Measurements from ENCODE around the gene TRIM74.
"Not testable (repeated sequence)": the region's sequence is repeated elsewhere in the genome, so short reads cannot be mapped to it uniquely, and the experiment has no call there.

Gene TRIM74

DNA sequence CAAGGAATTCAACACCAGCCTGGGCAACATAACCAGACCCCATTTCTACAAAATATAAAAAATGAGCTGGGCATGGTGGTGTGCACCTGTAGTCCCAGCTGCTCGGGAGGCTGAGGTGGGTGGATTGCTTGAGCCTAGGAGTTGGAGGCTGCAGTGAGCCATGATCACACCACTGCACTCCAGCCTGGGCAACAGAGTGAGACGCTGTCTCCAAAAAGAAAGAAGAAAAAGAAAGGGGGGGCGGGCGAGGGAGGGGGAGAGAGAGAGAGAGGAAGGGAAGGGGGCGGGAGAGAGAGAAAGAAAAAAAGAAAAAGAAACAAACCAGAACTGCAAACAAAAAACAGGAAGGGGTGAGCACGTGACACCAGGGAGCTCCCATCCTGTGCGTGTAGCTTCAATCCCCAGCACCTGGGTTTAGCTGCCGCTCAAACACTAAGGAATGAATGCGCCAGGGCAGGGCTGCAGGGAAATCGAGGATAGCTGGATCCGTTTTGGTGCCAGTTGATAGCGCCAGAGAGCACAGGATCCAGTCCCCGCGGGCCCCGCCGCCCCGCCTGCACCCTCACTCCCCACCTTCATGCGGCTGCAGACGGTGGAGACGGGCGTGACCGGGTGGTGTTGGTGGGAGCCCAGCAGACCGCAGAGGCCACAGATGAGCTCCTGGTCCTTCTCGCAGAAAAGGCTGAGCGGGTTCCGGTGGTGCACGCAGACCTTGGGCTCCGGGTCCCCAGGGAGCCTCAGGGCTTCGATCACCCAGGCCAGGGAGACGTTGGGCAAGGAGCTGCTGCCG, 3.9 kb downstream of the TRIM74 start:
- not testable (repeated sequence) for H3K14ac ChIP-seq (ENCODE audit: low read length); H3K4me2 ChIP-seq (ENCODE audit: low read length); H3K23ac ChIP-seq (ENCODE audit: low read length); H3K27ac ChIP-seq (ENCODE audit: low read depth, low read length); H3K36me3 ChIP-seq (ENCODE audit: control insufficient read depth in 1 of 2, insufficient read depth in 2 of 2, low read length in 2 of 2); H2BK5ac ChIP-seq (ENCODE audit: low read depth, low read length, poor library complexity); H3K4me1 ChIP-seq (ENCODE audit: control insufficient read depth in 1 of 2, insufficient read depth in 2 of 2, low read length in 2 of 2); H3K4me3 ChIP-seq (ENCODE audit: low read depth, low read length); H2AK5ac ChIP-seq (ENCODE audit: low read length); H3K79me2 ChIP-seq (ENCODE audit: control insufficient read depth, insufficient read depth, low read length, poor library complexity); DNase-seq; H2BK12ac ChIP-seq (ENCODE audit: low read length); H3K18ac ChIP-seq (ENCODE audit: low read length); H2AFZ ChIP-seq (ENCODE audit: insufficient read depth, low read length, poor library complexity); H3K79me1 ChIP-seq (ENCODE audit: low read length); H4K12ac ChIP-seq (ENCODE audit: low read depth, low read length); H2BK120ac ChIP-seq (ENCODE audit: insufficient read depth, low read length, poor library complexity); H4K91ac ChIP-seq (ENCODE audit: low read depth, low read length); H3K4ac ChIP-seq (ENCODE audit: low read depth, low read length); H3K27me3 ChIP-seq (ENCODE audit: insufficient read depth, low read length); H3K9ac ChIP-seq (ENCODE audit: low read length); H4K8ac ChIP-seq (ENCODE audit: low read depth, low read length); H3K9me3 ChIP-seq (ENCODE audit: insufficient read depth, low read depth, low read length)
- no CpG with 5 or more reads among the region's 31 CpGs for WGBS (ENCODE audit: extremely low coverage, insufficient coverage, insufficient read length)

DNA sequence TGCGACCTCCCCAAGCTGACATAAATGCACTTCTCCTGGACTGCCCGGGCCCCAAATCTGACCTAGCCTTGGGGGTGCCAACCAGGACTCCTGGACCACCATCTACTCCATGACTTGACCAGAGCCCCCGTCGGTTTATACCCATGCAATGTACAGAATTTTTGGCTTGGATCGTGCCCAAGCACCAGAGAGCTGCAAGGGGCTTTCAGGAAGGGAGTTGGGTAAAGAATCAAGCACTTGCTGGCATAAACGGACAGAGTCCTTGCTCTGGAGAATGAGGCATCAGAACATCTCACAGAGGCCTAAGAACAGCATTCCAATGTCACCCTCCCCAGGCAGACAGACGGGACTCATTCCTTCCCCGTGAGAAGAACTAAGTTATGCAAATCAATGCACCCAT, 6.2 kb downstream of the TRIM74 start:
- not testable (repeated sequence) for H4K91ac ChIP-seq (ENCODE audit: low read depth, low read length); H4K12ac ChIP-seq (ENCODE audit: low read depth, low read length); H3K9me3 ChIP-seq (ENCODE audit: insufficient read depth, low read depth, low read length); H3K27ac ChIP-seq (ENCODE audit: low read depth, low read length); H2AK5ac ChIP-seq (ENCODE audit: low read length); H3K4me2 ChIP-seq (ENCODE audit: low read length); H2BK12ac ChIP-seq (ENCODE audit: low read length); H3K36me3 ChIP-seq (ENCODE audit: control insufficient read depth in 1 of 2, insufficient read depth in 2 of 2, low read length in 2 of 2); H3K4ac ChIP-seq (ENCODE audit: low read depth, low read length); H3K18ac ChIP-seq (ENCODE audit: low read length); H3K27me3 ChIP-seq (ENCODE audit: insufficient read depth, low read length); H2BK120ac ChIP-seq (ENCODE audit: insufficient read depth, low read length, poor library complexity); H3K9ac ChIP-seq (ENCODE audit: low read length); H2AFZ ChIP-seq (ENCODE audit: insufficient read depth, low read length, poor library complexity); H4K8ac ChIP-seq (ENCODE audit: low read depth, low read length); H3K14ac ChIP-seq (ENCODE audit: low read length); H3K23ac ChIP-seq (ENCODE audit: low read length); H3K4me1 ChIP-seq (ENCODE audit: control insufficient read depth in 1 of 2, insufficient read depth in 2 of 2, low read length in 2 of 2); H3K79me2 ChIP-seq (ENCODE audit: control insufficient read depth, insufficient read depth, low read length, poor library complexity); H2BK5ac ChIP-seq (ENCODE audit: low read depth, low read length, poor library complexity); H3K79me1 ChIP-seq (ENCODE audit: low read length); H3K4me3 ChIP-seq (ENCODE audit: low read depth, low read length); DNase-seq
- WGBS (ENCODE audit: extremely low coverage, insufficient coverage, insufficient read length) = no CpG with 5 or more reads among the region's 8 CpGs

DNA sequence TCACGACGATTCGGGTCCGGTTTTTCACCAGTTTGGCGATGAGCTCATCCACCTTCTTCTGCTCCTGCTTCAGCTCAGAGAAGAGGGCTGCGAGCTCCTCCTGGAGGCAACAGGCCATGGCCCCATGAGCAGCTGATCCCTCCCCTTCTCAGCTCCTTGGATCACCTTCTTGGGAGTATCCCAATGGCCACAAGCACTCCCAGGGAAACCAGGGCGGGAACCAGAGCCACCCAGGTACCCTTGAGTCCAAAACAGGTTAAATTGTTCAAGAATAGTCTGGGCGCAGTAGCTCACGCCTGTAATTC, 8.0 kb downstream of the TRIM74 start:
- H3K18ac ChIP-seq (ENCODE audit: low read length); H3K14ac ChIP-seq (ENCODE audit: low read length); H3K27me3 ChIP-seq (ENCODE audit: insufficient read depth, low read length); H3K4me1 ChIP-seq (ENCODE audit: control insufficient read depth in 1 of 2, insufficient read depth in 2 of 2, low read length in 2 of 2); H4K8ac ChIP-seq (ENCODE audit: low read depth, low read length); H2AK5ac ChIP-seq (ENCODE audit: low read length); H3K9ac ChIP-seq (ENCODE audit: low read length); H3K4me2 ChIP-seq (ENCODE audit: low read length); DNase-seq; H3K9me3 ChIP-seq (ENCODE audit: insufficient read depth, low read depth, low read length); H2BK120ac ChIP-seq (ENCODE audit: insufficient read depth, low read length, poor library complexity); H2AFZ ChIP-seq (ENCODE audit: insufficient read depth, low read length, poor library complexity); H4K12ac ChIP-seq (ENCODE audit: low read depth, low read length); H3K27ac ChIP-seq (ENCODE audit: low read depth, low read length); H3K79me1 ChIP-seq (ENCODE audit: low read length); H3K4ac ChIP-seq (ENCODE audit: low read depth, low read length); H3K23ac ChIP-seq (ENCODE audit: low read length); H3K79me2 ChIP-seq (ENCODE audit: control insufficient read depth, insufficient read depth, low read length, poor library complexity); H4K91ac ChIP-seq (ENCODE audit: low read depth, low read length); H2BK12ac ChIP-seq (ENCODE audit: low read length); H3K36me3 ChIP-seq (ENCODE audit: control insufficient read depth in 1 of 2, insufficient read depth in 2 of 2, low read length in 2 of 2); H3K4me3 ChIP-seq (ENCODE audit: low read depth, low read length); H2BK5ac ChIP-seq (ENCODE audit: low read depth, low read length, poor library complexity): not testable (repeated sequence)
- no CpG with 5 or more reads among the region's 9 CpGs for WGBS (ENCODE audit: extremely low coverage, insufficient coverage, insufficient read length)

DNA sequence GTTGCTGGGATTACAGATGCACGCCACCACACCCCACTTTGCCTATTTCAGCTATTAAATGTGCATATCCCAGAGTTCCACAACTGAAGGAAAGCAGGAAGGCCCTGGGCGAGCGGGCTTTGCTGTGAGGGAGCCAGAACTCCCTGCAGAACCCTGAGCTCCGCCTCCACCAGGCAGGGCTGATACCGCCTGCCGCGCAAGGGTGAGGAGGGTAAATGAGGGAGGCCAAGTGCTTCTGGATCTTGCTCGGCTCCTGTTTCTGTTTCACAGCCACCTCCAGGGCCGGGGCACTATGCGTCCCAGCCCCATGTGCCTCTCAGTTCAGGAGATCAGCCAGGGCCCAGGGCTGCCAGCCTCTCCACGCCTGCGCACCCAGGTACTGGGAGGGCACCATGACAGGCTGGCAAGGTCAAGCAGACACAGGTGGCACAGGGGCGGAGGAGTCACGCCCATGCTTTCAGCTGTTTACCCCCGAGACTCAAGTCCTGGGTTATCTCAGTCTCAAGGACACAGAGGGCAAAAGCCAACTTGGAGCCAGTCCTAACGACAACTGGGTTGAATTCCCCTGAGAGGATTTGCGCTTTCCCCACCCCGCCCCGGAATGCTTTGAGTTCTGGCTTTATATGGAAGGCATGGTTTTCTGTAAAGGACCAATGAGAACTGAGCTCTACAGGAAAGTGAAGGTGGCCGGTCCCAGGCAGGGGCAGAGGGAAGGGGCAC, 8.5 kb downstream of the TRIM74 start:
- H3K79me2 ChIP-seq (ENCODE audit: control insufficient read depth, insufficient read depth, low read length, poor library complexity); H2AK5ac ChIP-seq (ENCODE audit: low read length); H4K8ac ChIP-seq (ENCODE audit: low read depth, low read length); H3K14ac ChIP-seq (ENCODE audit: low read length); H3K23ac ChIP-seq (ENCODE audit: low read length); H3K9me3 ChIP-seq (ENCODE audit: insufficient read depth, low read depth, low read length); H3K4me1 ChIP-seq (ENCODE audit: control insufficient read depth in 1 of 2, insufficient read depth in 2 of 2, low read length in 2 of 2); H3K79me1 ChIP-seq (ENCODE audit: low read length); DNase-seq; H2BK5ac ChIP-seq (ENCODE audit: low read depth, low read length, poor library complexity); H3K4me2 ChIP-seq (ENCODE audit: low read length); H2BK12ac ChIP-seq (ENCODE audit: low read length); H2BK120ac ChIP-seq (ENCODE audit: insufficient read depth, low read length, poor library complexity); H3K9ac ChIP-seq (ENCODE audit: low read length); H4K91ac ChIP-seq (ENCODE audit: low read depth, low read length); H3K18ac ChIP-seq (ENCODE audit: low read length); H2AFZ ChIP-seq (ENCODE audit: insufficient read depth, low read length, poor library complexity); H3K4me3 ChIP-seq (ENCODE audit: low read depth, low read length); H3K4ac ChIP-seq (ENCODE audit: low read depth, low read length); H3K27me3 ChIP-seq (ENCODE audit: insufficient read depth, low read length); H3K27ac ChIP-seq (ENCODE audit: low read depth, low read length); H4K12ac ChIP-seq (ENCODE audit: low read depth, low read length); H3K36me3 ChIP-seq (ENCODE audit: control insufficient read depth in 1 of 2, insufficient read depth in 2 of 2, low read length in 2 of 2): not testable (repeated sequence)
- WGBS (ENCODE audit: extremely low coverage, insufficient coverage, insufficient read length) = no CpG with 5 or more reads among the region's 20 CpGs
